ENCODE data around the gene CADM3. TPM values are rescaled to one million over a fixed set of nuclear protein-coding genes. Genes with fewer than 3 reads are reported as not detected.

CADM3 gene
- total and polyA plus RNA-seq, 2 of the 8 experiments (the other 6 are each of a cell fraction or from before 2014, with no cell fraction given), result 8.3 to 8.5 TPM

DNA sequence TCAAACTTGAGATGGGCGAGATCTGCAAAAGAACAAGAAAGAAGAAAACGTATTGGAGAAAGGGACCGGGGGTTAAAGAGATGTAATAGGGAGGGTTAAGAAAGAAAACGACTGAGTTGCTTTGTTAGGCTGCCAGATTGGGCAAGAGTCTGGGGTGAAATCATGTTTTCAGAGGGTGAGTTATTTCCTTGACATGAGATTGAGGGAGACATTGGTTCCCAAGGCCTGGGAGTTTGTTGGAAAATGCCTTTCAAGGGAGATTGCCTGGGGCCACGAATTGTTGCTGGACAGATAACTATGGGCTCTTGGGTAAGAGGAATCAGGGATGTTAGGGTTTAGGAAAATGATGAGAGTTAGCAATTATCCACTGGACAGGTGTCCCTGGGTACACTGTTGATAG is 776 bp upstream of the CADM3 start (continued):
- TF ChIP-seq CHD2 (IDR thresholded peaks at IDR 0.05; ENCODE audit: low read length), result no peak
- TF ChIP-seq BACH1 (IDR thresholded peaks at IDR 0.05; ENCODE audit: low read length), result no peak
- TF ChIP-seq, protein P1, sequence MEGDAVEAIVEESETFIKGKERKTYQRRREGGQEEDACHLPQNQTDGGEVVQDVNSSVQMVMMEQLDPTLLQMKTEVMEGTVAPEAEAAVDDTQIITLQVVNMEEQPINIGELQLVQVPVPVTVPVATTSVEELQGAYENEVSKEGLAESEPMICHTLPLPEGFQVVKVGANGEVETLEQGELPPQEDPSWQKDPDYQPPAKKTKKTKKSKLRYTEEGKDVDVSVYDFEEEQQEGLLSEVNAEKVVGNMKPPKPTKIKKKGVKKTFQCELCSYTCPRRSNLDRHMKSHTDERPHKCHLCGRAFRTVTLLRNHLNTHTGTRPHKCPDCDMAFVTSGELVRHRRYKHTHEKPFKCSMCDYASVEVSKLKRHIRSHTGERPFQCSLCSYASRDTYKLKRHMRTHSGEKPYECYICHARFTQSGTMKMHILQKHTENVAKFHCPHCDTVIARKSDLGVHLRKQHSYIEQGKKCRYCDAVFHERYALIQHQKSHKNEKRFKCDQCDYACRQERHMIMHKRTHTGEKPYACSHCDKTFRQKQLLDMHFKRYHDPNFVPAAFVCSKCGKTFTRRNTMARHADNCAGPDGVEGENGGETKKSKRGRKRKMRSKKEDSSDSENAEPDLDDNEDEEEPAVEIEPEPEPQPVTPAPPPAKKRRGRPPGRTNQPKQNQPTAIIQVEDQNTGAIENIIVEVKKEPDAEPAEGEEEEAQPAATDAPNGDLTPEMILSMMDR (IDR thresholded peaks at IDR 0.05; ENCODE audit: control extremely low read depth in 1 of 3, insufficient read depth in 1 of 3, low read depth in 1 of 3, low read length in 3 of 3), result no peak
- no peak for TF ChIP-seq SP1 (IDR thresholded peaks at IDR 0.05; ENCODE audit: low read depth, low read length)
- TF ChIP-seq BCL11A (IDR thresholded peaks at IDR 0.05; ENCODE audit: low read depth in 2 of 2, low read length in 2 of 2), result no peak

All from H1 (cell line).